ENCODE results near the gene FOXJ1. TPM values are rescaled to one million over a fixed set of nuclear protein-coding genes. Genes with fewer than 3 reads are reported as not detected.
"Not testable (repeated sequence)": the region's sequence is repeated elsewhere in the genome, so short reads cannot be mapped to it uniquely, and the experiment has no call there.

FOXJ1 gene, protein sequence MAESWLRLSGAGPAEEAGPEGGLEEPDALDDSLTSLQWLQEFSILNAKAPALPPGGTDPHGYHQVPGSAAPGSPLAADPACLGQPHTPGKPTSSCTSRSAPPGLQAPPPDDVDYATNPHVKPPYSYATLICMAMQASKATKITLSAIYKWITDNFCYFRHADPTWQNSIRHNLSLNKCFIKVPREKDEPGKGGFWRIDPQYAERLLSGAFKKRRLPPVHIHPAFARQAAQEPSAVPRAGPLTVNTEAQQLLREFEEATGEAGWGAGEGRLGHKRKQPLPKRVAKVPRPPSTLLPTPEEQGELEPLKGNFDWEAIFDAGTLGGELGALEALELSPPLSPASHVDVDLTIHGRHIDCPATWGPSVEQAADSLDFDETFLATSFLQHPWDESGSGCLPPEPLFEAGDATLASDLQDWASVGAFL
- 4.3 and 4.5 TPM in 2 replicates for total RNA-seq
- long read RNA-seq = 0 reads

DNA sequence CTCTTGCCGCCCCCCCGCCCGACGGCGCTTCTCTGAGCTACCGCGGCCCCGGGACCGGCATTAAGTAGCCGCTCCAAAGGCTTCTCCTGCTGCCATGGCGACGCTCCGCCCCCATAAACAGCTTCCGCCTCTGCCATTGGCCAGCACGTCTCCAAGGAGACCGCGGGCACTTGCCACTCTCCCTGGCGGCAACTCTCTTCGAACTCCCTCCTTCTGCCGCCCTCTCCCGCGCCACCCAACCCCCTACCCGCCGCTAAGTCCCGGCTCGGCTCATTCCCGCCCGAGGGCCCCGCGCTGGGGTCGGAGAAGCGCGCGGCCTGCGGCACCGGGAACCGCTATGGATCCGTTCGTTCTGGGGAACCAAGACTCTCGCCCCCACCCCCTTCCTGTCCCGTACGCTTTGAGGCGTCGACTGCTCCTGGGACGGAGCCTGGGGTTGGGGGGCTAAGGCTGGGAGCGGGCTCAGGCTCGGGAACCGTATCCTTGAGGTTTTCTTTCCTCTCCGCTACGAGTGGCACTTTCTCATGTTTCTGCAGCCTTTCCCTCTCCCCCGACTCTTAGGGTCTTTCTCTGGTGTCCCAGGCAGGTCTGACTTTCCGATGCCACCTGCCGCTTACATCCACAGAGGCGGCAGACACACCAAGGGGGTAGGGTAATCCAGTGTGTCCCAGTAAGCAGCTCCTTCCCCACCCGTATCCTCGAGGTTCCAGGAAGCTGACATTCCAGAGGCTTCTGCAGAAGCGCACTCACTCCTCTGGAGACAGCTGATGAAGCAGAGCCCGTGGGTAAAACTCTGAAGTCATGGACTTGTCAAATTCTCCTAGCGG, at the start of gene FOXJ1:
FOXJ1 (minus strand) TSS at position 34 of the 827 bp plus-strand sequence. CDS start 850 bp downstream, outside the sequence.
- Mint-ChIP-seq H3K36me3 (ENCODE audit: low read depth) (no peaks in the 10 kb centered on the region), H3K27me3 (ENCODE audit: low read depth) (peaks cover 50% of the 10 kb centered on the region), H3K27ac (ENCODE audit: unreplicated experiment) (peak within 1 kb of the TSS; percentile 95), H3K4me3 (peak within 1 kb of the TSS; percentile 88), H3K4me1 (peaks cover 48% of the 10 kb centered on the region), H3K9me3 (no peaks in the 10 kb centered on the region)
- TF ChIP-seq, protein P1, sequence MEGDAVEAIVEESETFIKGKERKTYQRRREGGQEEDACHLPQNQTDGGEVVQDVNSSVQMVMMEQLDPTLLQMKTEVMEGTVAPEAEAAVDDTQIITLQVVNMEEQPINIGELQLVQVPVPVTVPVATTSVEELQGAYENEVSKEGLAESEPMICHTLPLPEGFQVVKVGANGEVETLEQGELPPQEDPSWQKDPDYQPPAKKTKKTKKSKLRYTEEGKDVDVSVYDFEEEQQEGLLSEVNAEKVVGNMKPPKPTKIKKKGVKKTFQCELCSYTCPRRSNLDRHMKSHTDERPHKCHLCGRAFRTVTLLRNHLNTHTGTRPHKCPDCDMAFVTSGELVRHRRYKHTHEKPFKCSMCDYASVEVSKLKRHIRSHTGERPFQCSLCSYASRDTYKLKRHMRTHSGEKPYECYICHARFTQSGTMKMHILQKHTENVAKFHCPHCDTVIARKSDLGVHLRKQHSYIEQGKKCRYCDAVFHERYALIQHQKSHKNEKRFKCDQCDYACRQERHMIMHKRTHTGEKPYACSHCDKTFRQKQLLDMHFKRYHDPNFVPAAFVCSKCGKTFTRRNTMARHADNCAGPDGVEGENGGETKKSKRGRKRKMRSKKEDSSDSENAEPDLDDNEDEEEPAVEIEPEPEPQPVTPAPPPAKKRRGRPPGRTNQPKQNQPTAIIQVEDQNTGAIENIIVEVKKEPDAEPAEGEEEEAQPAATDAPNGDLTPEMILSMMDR (conservative IDR thresholded peaks at IDR 0.05) = no peak
- DNase-seq (ENCODE audit: low read depth, low spot score) = peak; percentile 89

DNA sequence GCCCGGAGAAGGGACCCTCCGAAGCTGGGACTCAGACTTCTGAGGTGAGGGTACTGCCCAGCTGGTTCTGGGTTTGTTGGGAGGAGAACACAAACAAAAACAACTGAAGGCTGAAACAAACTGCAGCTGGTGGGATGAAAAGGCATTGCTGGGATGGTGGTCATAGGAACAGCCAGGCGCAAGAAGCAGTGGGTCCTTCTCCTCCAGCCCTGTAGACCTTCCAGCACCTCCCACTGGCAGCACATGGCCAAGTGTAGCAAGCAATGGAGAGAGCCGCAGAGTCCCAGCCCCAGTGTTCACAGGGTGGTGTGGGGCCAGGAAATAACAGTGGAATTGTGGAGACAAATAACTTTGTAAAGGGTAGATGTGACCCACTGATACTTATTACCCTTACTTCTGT, 48.7 kb upstream of the FOXJ1 start:
- TF ChIP-seq, protein P1 (conservative IDR thresholded peaks at IDR 0.05) = no peak
- Mint-ChIP-seq H3K27ac (ENCODE audit: unreplicated experiment) (no peak overlapping the region), H3K4me3 (no peak overlapping the region), H3K36me3 (ENCODE audit: low read depth) (peaks cover 3% of the 10 kb centered on the region), H3K9me3 (no peaks in the 10 kb centered on the region), H3K4me1 (peaks cover 33% of the 10 kb centered on the region), H3K27me3 (ENCODE audit: low read depth) (no peaks in the 10 kb centered on the region)
- no peak for DNase-seq (ENCODE audit: low read depth, low spot score)

DNA sequence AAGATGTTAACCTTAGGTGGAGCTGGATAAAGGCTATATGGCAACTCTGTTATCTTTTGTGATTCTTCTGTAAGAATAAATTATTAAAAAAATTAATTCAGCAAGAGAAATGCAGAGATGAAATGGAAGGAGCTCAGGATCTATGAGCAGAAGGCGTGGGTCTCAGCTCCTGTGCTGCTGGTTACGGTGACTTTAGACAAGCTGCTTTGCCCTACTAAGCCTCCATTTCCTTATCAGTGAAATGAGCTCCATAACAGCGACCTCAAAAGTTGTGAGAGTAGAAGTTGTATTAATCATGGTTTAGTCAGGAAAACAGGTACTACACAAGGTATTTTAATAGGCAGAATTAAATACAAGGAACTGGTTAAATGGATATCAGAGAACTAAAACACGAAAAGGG, 48.2 kb upstream of the FOXJ1 start:
- no peak overlapping the region for H3K27ac Mint-ChIP-seq (ENCODE audit: unreplicated experiment)
- H3K4me3 Mint-ChIP-seq = no peak overlapping the region
- H3K4me1 Mint-ChIP-seq = peaks cover 37% of the 10 kb centered on the region
- H3K36me3 Mint-ChIP-seq (ENCODE audit: low read depth) = peaks cover 3% of the 10 kb centered on the region
- TF ChIP-seq, protein P1 (conservative IDR thresholded peaks at IDR 0.05) = no peak
- no peaks in the 10 kb centered on the region for H3K9me3 Mint-ChIP-seq
- H3K27me3 Mint-ChIP-seq (ENCODE audit: low read depth) = no peaks in the 10 kb centered on the region
- no peak for DNase-seq (ENCODE audit: low read depth, low spot score)

DNA sequence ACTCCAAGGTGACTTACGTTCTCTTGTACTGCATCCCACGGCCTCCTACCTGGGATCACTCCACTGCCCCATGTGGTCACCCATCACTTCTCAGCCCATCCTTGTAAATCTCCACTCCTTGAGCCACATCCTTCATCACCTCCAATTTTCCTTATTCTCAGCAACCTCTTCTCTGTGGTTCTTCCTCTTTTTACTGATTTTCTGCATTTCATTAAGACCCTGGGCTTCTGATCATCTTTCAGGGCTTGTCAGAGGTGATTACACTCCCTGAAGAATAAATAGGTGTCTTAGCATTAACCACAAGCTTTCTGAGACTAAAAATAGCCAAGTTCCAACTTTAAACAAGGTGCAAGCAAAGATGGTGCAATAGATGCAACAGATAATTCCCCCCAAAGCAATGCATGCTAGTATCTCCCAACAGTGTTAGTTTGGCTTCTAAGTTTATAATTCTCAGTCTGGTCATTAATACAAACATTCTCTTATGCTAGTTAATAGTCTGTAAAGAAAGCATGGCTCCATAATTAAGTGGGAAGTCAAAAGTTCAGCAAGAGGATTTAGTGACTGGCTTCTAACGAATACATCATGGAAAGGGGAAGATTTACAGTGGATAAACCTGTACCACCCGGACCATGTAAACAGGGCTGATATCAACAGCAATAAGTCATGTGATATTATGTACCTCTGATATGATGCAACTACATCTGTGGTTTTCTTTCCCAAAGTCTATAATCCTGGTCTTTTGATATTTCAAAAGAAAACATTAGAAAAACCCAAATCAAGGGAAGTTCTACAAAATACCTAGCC, 47.4 kb upstream of the FOXJ1 start:
- no peak overlapping the region for H3K27ac Mint-ChIP-seq (ENCODE audit: unreplicated experiment)
- DNase-seq (ENCODE audit: low read depth, low spot score) = no peak
- no peak overlapping the region for H3K4me3 Mint-ChIP-seq
- TF ChIP-seq, protein P1 (conservative IDR thresholded peaks at IDR 0.05) = no peak
- no peaks in the 10 kb centered on the region for H3K27me3 Mint-ChIP-seq (ENCODE audit: low read depth)
- no peaks in the 10 kb centered on the region for H3K9me3 Mint-ChIP-seq
- H3K4me1 Mint-ChIP-seq = peaks cover 28% of the 10 kb centered on the region
- H3K36me3 Mint-ChIP-seq (ENCODE audit: low read depth) = peaks cover 3% of the 10 kb centered on the region

DNA sequence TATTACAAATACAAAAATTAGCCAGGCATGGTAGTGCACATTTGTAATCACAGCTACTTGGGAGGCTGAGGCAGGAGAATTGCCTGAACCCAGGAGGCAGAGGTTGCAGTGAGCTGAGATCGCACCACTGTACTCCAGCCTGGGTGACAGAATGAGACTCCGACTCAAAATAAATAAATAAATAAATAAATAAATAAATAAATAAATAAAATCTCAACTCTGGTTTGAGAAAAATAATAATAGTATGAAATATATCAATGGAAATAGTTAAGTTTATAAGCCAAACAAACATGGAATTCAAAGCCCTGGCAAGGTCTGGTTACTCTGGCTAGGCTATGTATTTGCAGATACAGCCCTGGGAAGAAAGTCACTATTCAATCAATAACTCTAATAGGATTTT, 45.7 kb upstream of the FOXJ1 start:
- not testable (repeated sequence) for H3K9me3 Mint-ChIP-seq; DNase-seq (ENCODE audit: low read depth, low spot score); H3K36me3 Mint-ChIP-seq (ENCODE audit: low read depth); H3K27me3 Mint-ChIP-seq (ENCODE audit: low read depth); H3K27ac Mint-ChIP-seq (ENCODE audit: unreplicated experiment); H3K4me3 Mint-ChIP-seq
- peaks cover 18% of the 10 kb centered on the region for H3K4me1 Mint-ChIP-seq
